ENCODE data around the gene BABAM2. TPM values are rescaled to one million over a fixed set of nuclear protein-coding genes. Genes with fewer than 3 reads are reported as not detected.

BABAM2 gene
- total and polyA plus RNA-seq, 2 of the 4 experiments (the other 2 are of a cell fraction), result 20.9 to 23.1 TPM

GRCh38 chr2:28250006-28250405 is 359.5 kb downstream of the BABAM2 start:
- intact Hi-C loops (cut with micrococcal nuclease), result no loop called here
- H3K4me2 ChIP-seq (ENCODE audit: low read depth, low read length), result no peak overlapping the region

More at GRCh38 chr2:28250006-28250405, 359.5 kb downstream of the BABAM2 start:
- Histone ChIP-seq H4K20me1 (ENCODE audit: insufficient read depth, low read length) (no peaks in the 10 kb centered on the region), H2BK120ac (ENCODE audit: low read depth, low read length) (peak overlapping the region; percentile 38; the same call in 1 of the 2 replicates), H4K8ac (ENCODE audit: low read depth in 2 of 2, low read length in 2 of 2) (peak overlapping the region in 1 of 2 experiments; percentile 10; a peak in 1 of 4 replicates), H3K79me1 (ENCODE audit: low read depth in 1 of 2, low read length in 2 of 2) (no peaks in the 10 kb centered on the region), H3K4ac (ENCODE audit: low read depth, low read length) (peak overlapping the region; percentile 14; the same call in 1 of the 2 replicates), H2BK15ac (ENCODE audit: low read depth, low read length) (no peak overlapping the region; the same call in 2 of the 3 replicates), H2BK20ac (ENCODE audit: low read depth, low read length) (peak overlapping the region; percentile 7; the same call in 1 of the 2 replicates), H3K9me1 (ENCODE audit: insufficient read depth, low read length) (peaks cover 9% of the 10 kb centered on the region), H4K5ac (ENCODE audit: low read depth, low read length) (no peak overlapping the region), H2BK5ac (ENCODE audit: low read depth, low read length, poor library complexity, severe bottlenecking) (no peak overlapping the region), H3K36me3 (ENCODE audit: control insufficient read depth, insufficient read depth, low read length) (no peaks in the 10 kb centered on the region), H4K91ac (ENCODE audit: insufficient read depth, low read depth, low read length) (no peak overlapping the region), H3K27ac (ENCODE audit: insufficient read depth, low read length) (no peak overlapping the region), H3K18ac (ENCODE audit: low read depth, low read length) (no peak overlapping the region), H2AFZ (replicated peaks; ENCODE audit: low read length, poor library complexity) (peak overlapping the region; percentile 6), H3K14ac (replicated peaks; ENCODE audit: low read depth, low read length) (no peak overlapping the region), H3K27me3 (ENCODE audit: control insufficient read depth, insufficient read depth, low read length) (no peaks in the 10 kb centered on the region), H3K56ac (ENCODE audit: extremely low read depth, insufficient read depth, low read length) (no peak overlapping the region), H2AK5ac (ENCODE audit: low read depth, low read length) (no peak overlapping the region), H2AK9ac (replicated peaks; ENCODE audit: low read depth, low read length, poor library complexity) (no peak overlapping the region), H3K23ac (ENCODE audit: low read depth, low read length) (no peak overlapping the region), H3K9me3 (ENCODE audit: control insufficient read depth, insufficient read depth, low read length) (no peaks in the 10 kb centered on the region), H3K9ac (ENCODE audit: low read depth, low read length) (no peak overlapping the region), H3K4me1 (ENCODE audit: control insufficient read depth, insufficient read depth, low read length) (peaks cover 4% of the 10 kb centered on the region; the same call in 1 of the 2 replicates), H3K4me3 (ENCODE audit: insufficient read depth, low read depth, low read length) (no peak overlapping the region)
- CTCF ChIA-PET, result interaction anchor here (0.5 kb wide), 1 partner anchor 457 kb away, joined by 3 read pairs; no protein-coding TSS in a partner anchor
- ATAC-seq (ENCODE audit: low read depth) (peak; percentile 99), DNase-seq (peak; percentile 91)
- dilution Hi-C loops (cut with HindIII; ENCODE audit: low sequenced_read_pairs, unreplicated experiment) (no loop called here), in situ Hi-C loops (cut with MboI; ENCODE audit: low sequenced_read_pairs) (no loop called here)
- TF ChIP-seq RCOR1 (IDR thresholded peaks at IDR 0.05; ENCODE audit: insufficient replicate concordance, low read length) (no peak), CHD1 (IDR thresholded peaks at IDR 0.05; ENCODE audit: low read depth, low read length) (no peak), BHLHE40 (IDR thresholded peaks at IDR 0.05; ENCODE audit: low read depth, low read length) (0 out of 2 replicates have a peak, but pooled peaks have one; percentile 6), MAFK (IDR thresholded peaks at IDR 0.05; ENCODE audit: low read depth, low read length) (peak; percentile 13; the same call in 1 of the 2 replicates), FOS (IDR thresholded peaks at IDR 0.05; ENCODE audit: low read depth, low read length) (0 out of 2 replicates have a peak, but pooled peaks have one; percentile 17), NFE2L2 (IDR thresholded peaks at IDR 0.05; ENCODE audit: low read depth, low read length) (no peak), USF2 (IDR thresholded peaks at IDR 0.05; ENCODE audit: low read depth, low read length) (no peak), RAD21 (IDR thresholded peaks at IDR 0.05; ENCODE audit: low read length) (peak; percentile 39), CEBPB (IDR thresholded peaks at IDR 0.05; ENCODE audit: low read depth, low read length) (no peak)
- POLR2A ChIA-PET (ENCODE audit: unreplicated experiment), result interaction anchor here (0.6 kb wide), 1 partner anchor 141 kb away, joined by 4 read pairs; no protein-coding TSS in a partner anchor
- no TSS peak for BruUV-seq (replicated peaks)
- WGBS, 2 experiments (ENCODE audit: extremely low coverage in 2 of 2, insufficient read length in 1 of 2), result no CpG with 5 or more reads among the region's 4 CpGs
